HEK293T (cell line): ENCODE results near the gene FZR1.

Source experiments
- BHLHE40 ChIP-seq: fragments of 450-650 bp; IDR thresholded peaks from 2 replicates; pipeline ENCODE4 v1.6.1; 2016; ENCODE audit warnings: mild to moderate bottlenecking, moderate library complexity, borderline replicate concordance
- CTBP1 ChIP-seq: fragments of 450-650 bp; IDR thresholded peaks from 2 replicates; pipeline ENCODE4 v1.6.1; 2016; ENCODE audit warnings: borderline replicate concordance
- ELF4 ChIP-seq: fragments of 450-650 bp; IDR thresholded peaks from 2 replicates; pipeline ENCODE4 v1.6.1; 2017; ENCODE audit warnings: antibody characterized with exemption
- FOXK2 ChIP-seq: fragments of 450-650 bp; IDR thresholded peaks from 2 replicates; pipeline ENCODE4 v1.6.1; 2016; ENCODE audit warnings: mild to moderate bottlenecking
- NFRKB ChIP-seq: fragments of 450-650 bp; IDR thresholded peaks from 2 replicates; pipeline ENCODE4 v1.6.1; 2016; ENCODE audit warnings: mild to moderate bottlenecking, moderate library complexity
- PKNOX1 ChIP-seq: fragments of 450-650 bp; IDR thresholded peaks from 2 replicates; pipeline ENCODE4 v1.6.1; 2016
- SP1 ChIP-seq: fragments of 450-650 bp; IDR thresholded peaks from 2 replicates; pipeline ENCODE4 v1.6.1; 2017

- TF ChIP-seq ELF4 (peak; percentile 50), FOXK2 (no peak), SP1 (no peak), BHLHE40 (peak; percentile 96), CTBP1 (no peak), NFRKB (no peak), PKNOX1 (no peak)
Observed at GRCh38 chr19:3500429-3501101, 5.5 kb upstream of the FZR1 start, which contains the start of gene DOHH.
